ENCODE data around the gene TTC7B. TPM values are rescaled to one million over a fixed set of nuclear protein-coding genes. Genes with fewer than 3 reads are reported as not detected.

TTC7B gene
- total and polyA plus RNA-seq, 10 of the 15 experiments (the other 5 are each of a cell fraction or from before 2014, with no cell fraction given) = under 0.01 to 1.1 (median 0.26) TPM; not detected in 2

DNA sequence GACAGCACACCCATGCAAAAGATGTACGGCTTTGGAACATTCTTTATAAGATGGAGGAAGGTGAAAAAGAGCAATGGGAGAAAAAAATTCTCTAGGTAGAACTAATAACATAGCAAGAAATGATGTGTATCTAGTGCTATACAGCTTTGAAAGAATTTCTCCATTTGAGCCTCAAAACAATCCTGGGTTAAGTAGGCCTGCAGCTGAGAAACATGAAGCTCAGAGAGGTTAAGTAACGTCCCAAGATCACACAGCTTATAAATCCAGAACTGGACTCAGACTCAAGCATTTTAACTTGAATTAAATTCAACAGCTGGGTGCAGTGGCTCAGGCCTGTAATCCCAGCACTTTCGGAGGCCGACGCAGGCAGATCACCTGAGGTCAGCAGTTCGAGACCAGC lies 32.9 kb downstream of the TTC7B start:
- Histone ChIP-seq H4K20me1 (ENCODE audit: control insufficient read depth, insufficient read depth) (no peaks in the 10 kb centered on the region), H3K36me3 (ENCODE audit: control insufficient read depth in 2 of 2, insufficient read depth in 2 of 2, low read length in 1 of 2) (no peaks in the 10 kb centered on the region), H3K4me2 (ENCODE audit: control insufficient read depth, insufficient read depth) (no peak overlapping the region), H3K27ac (ENCODE audit: control insufficient read depth, insufficient read depth) (no peak overlapping the region), H3K9ac (ENCODE audit: control insufficient read depth, insufficient read depth, low read length) (no peak overlapping the region), H3K9me3 (replicated peaks; ENCODE audit: control insufficient read depth, insufficient read depth, low read length) (no peaks in the 10 kb centered on the region), H2AFZ (ENCODE audit: control insufficient read depth, low read depth, low read length) (no peak overlapping the region), H3K79me2 (ENCODE audit: control insufficient read depth, insufficient read depth, low read length) (no peaks in the 10 kb centered on the region), H3K4me3 (no peak overlapping the region), H3K27me3 (replicated peaks in 1 of 2; ENCODE audit: control insufficient read depth in 2 of 2, insufficient read depth in 2 of 2, low read length in 1 of 2) (no peaks in the 10 kb centered on the region; a peak in 1 of 4 replicates), H3K4me1 (ENCODE audit: control insufficient read depth, insufficient read depth, low read length) (no peaks in the 10 kb centered on the region)
- in situ Hi-C loops (cut with MboI) (no loop called here), intact Hi-C loops (cut with micrococcal nuclease; ENCODE audit: unreplicated experiment) (no loop called here)
- WGBS (ENCODE audit: insufficient coverage, insufficient replicate concordance, low lambda C conversion rate, missing lambda C conversion rate) = 48% methylated on average over 6 of the region's 6 CpGs
- DNase-seq (ENCODE audit: low read depth, low spot score) = no peak
- no peak for ATAC-seq
- BruUV-seq (replicated peaks) = no TSS peak
- ChIA-PET RAD21 (ENCODE audit: unreplicated experiment) (no interaction called here), POLR2A (no interaction called here), CTCF (interaction anchor here (0.9 kb wide), 1 partner anchor 23 kb away, joined by 4 read pairs; no protein-coding TSS in a partner anchor), SMC1A (ENCODE audit: uncharacterized antibody, unreplicated experiment) (no interaction called here)
- no peak for FAIRE-seq
- no peak for TF ChIP-seq RELA (IDR thresholded peaks at IDR 0.05; ENCODE audit: borderline replicate concordance, partially characterized antibody)

DNA sequence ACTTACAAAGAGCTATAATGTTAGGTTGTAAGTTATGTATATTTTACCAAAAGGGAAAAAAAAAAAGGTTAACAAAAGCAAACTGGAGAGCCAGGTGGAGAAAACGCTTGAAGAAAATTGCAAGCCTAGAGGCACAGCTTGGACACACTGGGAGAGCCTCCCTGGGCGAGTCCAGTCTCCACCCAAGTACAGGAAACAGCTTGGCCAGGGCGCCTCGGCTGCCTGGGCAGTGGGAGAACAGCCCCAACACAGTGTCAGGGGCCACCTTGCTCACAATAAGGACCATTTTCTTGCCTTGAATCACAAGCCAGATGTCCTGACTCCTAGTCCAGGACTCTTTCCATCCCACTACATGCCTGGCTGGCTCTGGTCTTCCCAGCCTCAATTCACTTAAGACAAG lies 33.3 kb downstream of the TTC7B start:
- Histone ChIP-seq H3K9me3 (replicated peaks; ENCODE audit: control insufficient read depth, insufficient read depth, low read length) (no peaks in the 10 kb centered on the region), H3K4me3 (no peak overlapping the region), H3K36me3 (ENCODE audit: control insufficient read depth in 2 of 2, insufficient read depth in 2 of 2, low read length in 1 of 2) (no peaks in the 10 kb centered on the region), H3K4me1 (ENCODE audit: control insufficient read depth, insufficient read depth, low read length) (no peaks in the 10 kb centered on the region), H3K9ac (ENCODE audit: control insufficient read depth, insufficient read depth, low read length) (no peak overlapping the region), H3K79me2 (ENCODE audit: control insufficient read depth, insufficient read depth, low read length) (no peaks in the 10 kb centered on the region), H3K4me2 (ENCODE audit: control insufficient read depth, insufficient read depth) (no peak overlapping the region), H3K27me3 (replicated peaks in 1 of 2; ENCODE audit: control insufficient read depth in 2 of 2, insufficient read depth in 2 of 2, low read length in 1 of 2) (no peaks in the 10 kb centered on the region; a peak in 1 of 4 replicates), H3K27ac (ENCODE audit: control insufficient read depth, insufficient read depth) (no peak overlapping the region), H4K20me1 (ENCODE audit: control insufficient read depth, insufficient read depth) (no peaks in the 10 kb centered on the region), H2AFZ (ENCODE audit: control insufficient read depth, low read depth, low read length) (no peak overlapping the region)
- intact Hi-C loops (cut with micrococcal nuclease; ENCODE audit: unreplicated experiment) (no loop called here), in situ Hi-C loops (cut with MboI) (no loop called here)
- 6% methylated on average over 4 of the region's 4 CpGs for WGBS (ENCODE audit: insufficient coverage, insufficient replicate concordance, low lambda C conversion rate, missing lambda C conversion rate)
- FAIRE-seq (no peak), ATAC-seq (no peak), DNase-seq (ENCODE audit: low read depth, low spot score) (no peak)
- no TSS peak for BruUV-seq (replicated peaks)
- SMC1A ChIA-PET (ENCODE audit: uncharacterized antibody, unreplicated experiment) = no interaction called here
- RAD21 ChIA-PET (ENCODE audit: unreplicated experiment) = no interaction called here
- TF ChIP-seq SIX5 (IDR thresholded peaks at IDR 0.05; ENCODE audit: low read depth, low read length, severe bottlenecking) (no peak), NR2C1 (IDR thresholded peaks at IDR 0.05) (no peak), IRF4 (IDR thresholded peaks at IDR 0.05; ENCODE audit: low read depth, low read length) (no peak), CTCF (IDR thresholded peaks at IDR 0.05 in 2 of 3, conservative IDR thresholded peaks at IDR 0.05 in 1 of 3; ENCODE audit: control insufficient read depth in 2 of 3, extremely low read depth in 1 of 3, insufficient read depth in 1 of 3, low read depth in 3 of 3, low read length in 3 of 3) (no peak)
- TF ChIP-seq, protein P1, sequence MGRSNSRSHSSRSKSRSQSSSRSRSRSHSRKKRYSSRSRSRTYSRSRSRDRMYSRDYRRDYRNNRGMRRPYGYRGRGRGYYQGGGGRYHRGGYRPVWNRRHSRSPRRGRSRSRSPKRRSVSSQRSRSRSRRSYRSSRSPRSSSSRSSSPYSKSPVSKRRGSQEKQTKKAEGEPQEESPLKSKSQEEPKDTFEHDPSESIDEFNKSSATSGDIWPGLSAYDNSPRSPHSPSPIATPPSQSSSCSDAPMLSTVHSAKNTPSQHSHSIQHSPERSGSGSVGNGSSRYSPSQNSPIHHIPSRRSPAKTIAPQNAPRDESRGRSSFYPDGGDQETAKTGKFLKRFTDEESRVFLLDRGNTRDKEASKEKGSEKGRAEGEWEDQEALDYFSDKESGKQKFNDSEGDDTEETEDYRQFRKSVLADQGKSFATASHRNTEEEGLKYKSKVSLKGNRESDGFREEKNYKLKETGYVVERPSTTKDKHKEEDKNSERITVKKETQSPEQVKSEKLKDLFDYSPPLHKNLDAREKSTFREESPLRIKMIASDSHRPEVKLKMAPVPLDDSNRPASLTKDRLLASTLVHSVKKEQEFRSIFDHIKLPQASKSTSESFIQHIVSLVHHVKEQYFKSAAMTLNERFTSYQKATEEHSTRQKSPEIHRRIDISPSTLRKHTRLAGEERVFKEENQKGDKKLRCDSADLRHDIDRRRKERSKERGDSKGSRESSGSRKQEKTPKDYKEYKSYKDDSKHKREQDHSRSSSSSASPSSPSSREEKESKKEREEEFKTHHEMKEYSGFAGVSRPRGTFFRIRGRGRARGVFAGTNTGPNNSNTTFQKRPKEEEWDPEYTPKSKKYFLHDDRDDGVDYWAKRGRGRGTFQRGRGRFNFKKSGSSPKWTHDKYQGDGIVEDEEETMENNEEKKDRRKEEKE (IDR thresholded peaks at IDR 0.05) = no peak
- TF ChIP-seq, protein P2, sequence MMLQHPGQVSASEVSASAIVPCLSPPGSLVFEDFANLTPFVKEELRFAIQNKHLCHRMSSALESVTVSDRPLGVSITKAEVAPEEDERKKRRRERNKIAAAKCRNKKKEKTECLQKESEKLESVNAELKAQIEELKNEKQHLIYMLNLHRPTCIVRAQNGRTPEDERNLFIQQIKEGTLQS (IDR thresholded peaks at IDR 0.05; ENCODE audit: borderline replicate concordance, extremely low read depth, low read depth, low read length) = no peak
- POLR2A ChIA-PET = no interaction called here
- CTCF ChIA-PET = interaction anchor here (0.9 kb wide), 1 partner anchor 22 kb away, joined by 4 read pairs; no protein-coding TSS in a partner anchor
